Measurements from ENCODE around the gene L3MBTL4. TPM values are rescaled to one million over a fixed set of nuclear protein-coding genes. Genes with fewer than 3 reads are reported as not detected.

L3MBTL4 gene
- polyA plus RNA-seq, 1 of the 3 experiments (the other 2 are of a cell fraction), result 0.02 TPM

DNA sequence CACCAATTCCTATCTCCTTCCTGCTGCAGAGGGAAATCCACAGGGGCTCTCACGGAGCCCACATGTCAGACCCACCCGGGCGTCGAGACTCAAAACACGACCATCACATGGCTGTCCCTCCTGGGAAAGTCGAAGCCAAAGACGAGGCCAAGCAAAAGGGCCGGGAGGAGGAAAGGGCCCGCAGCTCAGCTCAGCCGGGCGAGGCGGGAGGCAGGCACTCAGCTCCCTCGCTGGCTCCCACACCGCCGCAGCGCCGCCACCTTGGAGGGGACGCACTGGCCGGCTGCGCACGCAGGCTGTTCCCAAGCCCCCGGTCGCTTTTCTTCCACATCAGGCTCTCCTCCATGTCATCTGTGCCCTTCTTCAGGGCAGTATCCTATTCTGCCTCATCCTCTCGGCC lies 130.4 kb downstream of the L3MBTL4 start (continued):
- TF ChIP-seq USF1 (IDR thresholded peaks at IDR 0.05; ENCODE audit: borderline replicate concordance, low read depth) (no peak), GABPA (IDR thresholded peaks at IDR 0.05; ENCODE audit: low read depth) (no peak), EP300 (IDR thresholded peaks at IDR 0.05; ENCODE audit: borderline replicate concordance in 1 of 2, low read depth in 1 of 2, low read length in 1 of 2) (no peak), SMC3 (IDR thresholded peaks at IDR 0.05; ENCODE audit: low read depth, low read length) (no peak), FOXJ3 (CRISPR knock-in tag; IDR thresholded peaks at IDR 0.05) (no peak)

- Histone ChIP-seq H3K36me3 (replicated peaks in 1 of 2; ENCODE audit: control insufficient read depth in 1 of 2, insufficient read depth in 2 of 2, low read length in 1 of 2) (no peaks in the 10 kb centered on the region), H3K79me2 (ENCODE audit: insufficient read depth) (no peaks in the 10 kb centered on the region), H4K20me1 (ENCODE audit: insufficient read depth) (no peaks in the 10 kb centered on the region), H3K27me3 (ENCODE audit: insufficient read depth) (no peaks in the 10 kb centered on the region), H3K4me3 (ENCODE audit: low read depth in 2 of 2, low read length in 1 of 2) (no peak overlapping the region), H2AFZ (ENCODE audit: low read depth) (no peak overlapping the region), H3K9ac (no peak overlapping the region), H3K27ac (ENCODE audit: low read depth in 2 of 2, low read length in 1 of 2) (no peak overlapping the region), H3K4me1 (ENCODE audit: control insufficient read depth in 1 of 2, insufficient read depth in 2 of 2, low read depth in 1 of 2, low read length in 1 of 2) (no peaks in the 10 kb centered on the region), H3K4me2 (no peak overlapping the region), H3K9me2 (no peaks in the 10 kb centered on the region), H3F3A (replicated peaks; ENCODE audit: insufficient read depth) (no peaks in the 10 kb centered on the region), H3K9me3 (no peaks in the 10 kb centered on the region)
- CTCF ChIA-PET, result no interaction called here
- WGBS (ENCODE audit: low lambda C conversion rate), result 17% methylated on average over 4 of the region's 4 CpGs
- POLR2A ChIA-PET, result no interaction called here
- DNase-seq, result no peak
- TF ChIP-seq REST (IDR thresholded peaks at IDR 0.05; ENCODE audit: low read depth, low read length), result no peak
- TF ChIP-seq ELF1 (IDR thresholded peaks at IDR 0.05), result no peak
- TF ChIP-seq GATA2 (CRISPR knock-in tag; IDR thresholded peaks at IDR 0.05), result no peak
- TF ChIP-seq, protein P1, sequence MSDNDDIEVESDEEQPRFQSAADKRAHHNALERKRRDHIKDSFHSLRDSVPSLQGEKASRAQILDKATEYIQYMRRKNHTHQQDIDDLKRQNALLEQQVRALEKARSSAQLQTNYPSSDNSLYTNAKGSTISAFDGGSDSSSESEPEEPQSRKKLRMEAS (IDR thresholded peaks at IDR 0.05; ENCODE audit: low read depth), result no peak
- TF ChIP-seq TAF1 (IDR thresholded peaks at IDR 0.05; ENCODE audit: borderline replicate concordance, low read depth, low read length), result no peak
- TF ChIP-seq SMC3 (IDR thresholded peaks at IDR 0.05; ENCODE audit: low read depth, low read length), result no peak
- no peak for TF ChIP-seq FOSL2 (IDR thresholded peaks at IDR 0.05; ENCODE audit: borderline replicate concordance, low read depth)
- TF ChIP-seq PBX3 (IDR thresholded peaks at IDR 0.05), result no peak
- no peak for TF ChIP-seq EP300 (IDR thresholded peaks at IDR 0.05; ENCODE audit: borderline replicate concordance in 1 of 2, low read depth in 1 of 2, low read length in 1 of 2)
Measured at GRCh38 chr18:6281874-6282273, 132.8 kb downstream of the L3MBTL4 start.

All from SK-N-SH (cell line).